ENCODE measurements around the gene NEK1. TPM values are rescaled to one million over a fixed set of nuclear protein-coding genes. Genes with fewer than 3 reads are reported as not detected.
"Not testable (repeated sequence)": the region's sequence is repeated elsewhere in the genome, so short reads cannot be mapped to it uniquely, and the experiment has no call there.

Gene NEK1
- total RNA-seq, 2 donors from 2014 or later: 8.0 to 24.0 TPM

DNA sequence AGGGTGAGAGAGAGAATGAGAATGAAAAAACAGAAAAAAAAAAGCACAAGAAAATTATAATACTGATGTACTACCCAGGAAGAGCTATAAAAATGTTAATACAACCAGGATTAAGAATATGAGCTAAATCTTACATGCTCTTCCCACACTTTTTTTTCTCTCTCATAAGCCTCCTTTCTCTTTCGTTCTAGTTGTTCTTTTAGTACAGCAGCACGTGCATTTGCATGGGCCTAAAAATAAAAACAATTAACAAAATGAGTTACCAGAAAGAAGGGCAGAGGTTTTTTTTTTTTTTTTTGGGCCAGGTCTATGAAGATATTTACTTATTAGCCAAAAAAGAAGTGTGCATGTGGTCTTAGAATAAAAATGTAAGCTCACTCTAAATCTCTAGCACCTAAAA is 105.5 kb downstream of the NEK1 start:
- ATAC-seq (ENCODE audit: insufficient number of reproducible peaks, low FRiP score, low read depth) (no peak), DNase-seq (ENCODE audit: low spot score) (no peak)
- H3K27me3 ChIP-seq (replicated peaks; ENCODE audit: insufficient read depth): no peaks in the 10 kb centered on the region
- H3K9me3 ChIP-seq: no peaks in the 10 kb centered on the region
- peaks cover 7% of the 10 kb centered on the region for H3K36me3 ChIP-seq
- no peak overlapping the region for H3K4me3 ChIP-seq
- no peak overlapping the region for H3K27ac ChIP-seq
- no peaks in the 10 kb centered on the region for H3K4me1 ChIP-seq (ENCODE audit: control insufficient read depth in 1 of 2, low read depth in 2 of 2)
- TF ChIP-seq, protein P1, sequence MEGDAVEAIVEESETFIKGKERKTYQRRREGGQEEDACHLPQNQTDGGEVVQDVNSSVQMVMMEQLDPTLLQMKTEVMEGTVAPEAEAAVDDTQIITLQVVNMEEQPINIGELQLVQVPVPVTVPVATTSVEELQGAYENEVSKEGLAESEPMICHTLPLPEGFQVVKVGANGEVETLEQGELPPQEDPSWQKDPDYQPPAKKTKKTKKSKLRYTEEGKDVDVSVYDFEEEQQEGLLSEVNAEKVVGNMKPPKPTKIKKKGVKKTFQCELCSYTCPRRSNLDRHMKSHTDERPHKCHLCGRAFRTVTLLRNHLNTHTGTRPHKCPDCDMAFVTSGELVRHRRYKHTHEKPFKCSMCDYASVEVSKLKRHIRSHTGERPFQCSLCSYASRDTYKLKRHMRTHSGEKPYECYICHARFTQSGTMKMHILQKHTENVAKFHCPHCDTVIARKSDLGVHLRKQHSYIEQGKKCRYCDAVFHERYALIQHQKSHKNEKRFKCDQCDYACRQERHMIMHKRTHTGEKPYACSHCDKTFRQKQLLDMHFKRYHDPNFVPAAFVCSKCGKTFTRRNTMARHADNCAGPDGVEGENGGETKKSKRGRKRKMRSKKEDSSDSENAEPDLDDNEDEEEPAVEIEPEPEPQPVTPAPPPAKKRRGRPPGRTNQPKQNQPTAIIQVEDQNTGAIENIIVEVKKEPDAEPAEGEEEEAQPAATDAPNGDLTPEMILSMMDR (IDR thresholded peaks at IDR 0.05): no peak

DNA sequence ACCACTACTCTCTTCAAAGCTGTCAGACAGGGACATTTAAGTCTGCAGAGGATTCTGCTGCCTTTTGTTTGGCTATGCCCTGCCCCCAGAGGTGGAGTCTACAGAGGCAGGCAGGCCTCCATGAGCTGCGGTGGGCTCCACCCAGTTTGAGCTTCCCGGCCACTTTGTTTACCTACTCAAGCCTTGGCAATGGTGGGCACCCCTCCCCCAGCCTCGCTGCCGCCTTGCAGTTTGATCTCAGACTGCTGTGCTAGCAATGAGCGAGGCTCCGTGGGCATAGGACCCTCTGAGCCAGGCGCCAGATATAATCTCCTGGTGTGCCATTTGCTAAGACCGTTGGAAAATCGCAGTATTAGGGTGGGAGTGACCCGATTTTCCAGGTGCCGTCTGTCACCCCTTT is 112.5 kb downstream of the NEK1 start:
- H3K27me3 ChIP-seq (replicated peaks; ENCODE audit: insufficient read depth); H3K4me1 ChIP-seq (ENCODE audit: control insufficient read depth in 1 of 2, low read depth in 2 of 2); H3K27ac ChIP-seq; H3K36me3 ChIP-seq; ATAC-seq (ENCODE audit: insufficient number of reproducible peaks, low FRiP score, low read depth); H3K4me3 ChIP-seq; H3K9me3 ChIP-seq; DNase-seq (ENCODE audit: low spot score): not testable (repeated sequence)

DNA sequence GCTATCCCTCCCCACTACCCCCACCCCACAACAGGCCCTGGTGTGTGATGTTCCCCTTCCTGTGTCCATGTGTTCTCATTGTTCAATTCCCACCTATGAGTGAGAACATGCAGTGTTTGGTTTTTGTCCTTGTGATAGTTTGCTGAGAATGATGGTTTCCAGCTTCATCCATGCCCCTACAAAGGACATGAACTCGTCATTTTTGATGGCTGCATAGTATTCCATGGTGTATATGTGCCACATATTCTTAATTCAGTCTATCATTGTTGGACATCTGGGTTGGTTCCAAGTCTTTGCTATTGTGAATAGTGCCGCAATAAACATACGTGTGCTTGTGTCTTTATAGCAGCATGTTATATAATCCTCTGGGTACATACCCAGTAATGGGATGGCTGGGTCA is 118.1 kb downstream of the NEK1 start:
- DNase-seq (ENCODE audit: low spot score); ATAC-seq (ENCODE audit: insufficient number of reproducible peaks, low FRiP score, low read depth); H3K27me3 ChIP-seq (replicated peaks; ENCODE audit: insufficient read depth); H3K36me3 ChIP-seq; H3K27ac ChIP-seq; H3K4me3 ChIP-seq; H3K9me3 ChIP-seq; H3K4me1 ChIP-seq (ENCODE audit: control insufficient read depth in 1 of 2, low read depth in 2 of 2): not testable (repeated sequence)

DNA sequence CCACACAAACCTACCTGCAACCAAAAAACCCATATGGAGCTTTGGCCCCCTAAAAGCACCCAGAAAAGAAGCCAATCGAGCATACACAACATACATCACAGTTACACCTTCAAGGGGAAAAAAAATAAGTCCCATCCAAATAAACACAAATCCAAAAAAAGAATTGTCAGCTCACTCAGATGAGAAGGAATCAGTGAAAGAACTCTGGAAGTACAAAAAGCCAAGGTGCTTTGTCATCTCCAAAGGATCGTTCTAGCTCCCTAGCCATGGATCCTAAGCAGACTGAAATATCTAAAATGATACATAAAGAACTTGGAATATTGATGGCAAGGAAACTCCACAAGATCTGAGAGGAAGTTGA is 119.2 kb downstream of the NEK1 start:
- H3K27ac ChIP-seq: no peak overlapping the region
- H3K4me1 ChIP-seq (ENCODE audit: control insufficient read depth in 1 of 2, low read depth in 2 of 2): no peaks in the 10 kb centered on the region
- ATAC-seq (ENCODE audit: insufficient number of reproducible peaks, low FRiP score, low read depth) (no peak), DNase-seq (ENCODE audit: low spot score) (no peak)
- no peak overlapping the region for H3K4me3 ChIP-seq
- H3K36me3 ChIP-seq: no peaks in the 10 kb centered on the region
- H3K9me3 ChIP-seq: no peaks in the 10 kb centered on the region
- TF ChIP-seq, protein P1 (IDR thresholded peaks at IDR 0.05): no peak
- no peaks in the 10 kb centered on the region for H3K27me3 ChIP-seq (replicated peaks; ENCODE audit: insufficient read depth)

DNA sequence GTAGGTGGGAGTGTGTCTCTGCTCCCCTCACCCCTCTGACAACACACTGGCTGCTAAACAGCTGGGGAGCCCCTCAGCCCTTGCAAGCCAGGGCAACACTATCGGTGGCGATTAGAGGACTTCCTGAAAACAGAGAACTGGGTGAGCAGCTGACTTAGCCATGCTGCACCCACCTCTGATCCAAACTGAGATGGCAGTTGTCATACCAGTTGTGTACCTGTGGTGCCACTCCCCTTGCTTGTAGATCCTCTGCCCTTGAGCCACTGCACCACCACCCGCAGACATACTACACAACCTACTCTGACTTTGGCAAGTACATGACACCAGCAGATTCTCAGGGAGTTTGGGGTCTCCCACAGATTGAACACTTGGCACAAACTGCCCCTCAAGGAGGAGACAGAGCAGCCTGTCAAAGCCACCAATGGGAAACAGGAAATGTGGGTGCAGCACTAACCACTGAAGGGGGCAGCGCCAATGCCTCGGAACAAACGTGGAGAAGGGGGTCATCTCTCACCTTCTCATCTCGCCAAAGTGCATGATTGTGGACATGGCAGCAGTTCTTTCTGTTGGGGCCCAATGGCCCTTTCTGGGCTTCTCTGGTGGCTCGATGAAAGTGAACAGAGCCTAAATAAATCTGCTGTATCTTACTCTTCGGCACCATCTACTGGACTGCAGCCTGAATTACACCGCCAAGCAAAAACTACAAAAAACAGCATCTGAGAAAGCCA is 119.8 kb downstream of the NEK1 start:
- no peak overlapping the region for H3K4me3 ChIP-seq
- TF ChIP-seq, protein P1 (IDR thresholded peaks at IDR 0.05): peak; percentile 48
- no peaks in the 10 kb centered on the region for H3K9me3 ChIP-seq
- DNase-seq (ENCODE audit: low spot score) (no peak), ATAC-seq (ENCODE audit: insufficient number of reproducible peaks, low FRiP score, low read depth) (no peak)
- H3K4me1 ChIP-seq (ENCODE audit: control insufficient read depth in 1 of 2, low read depth in 2 of 2): no peaks in the 10 kb centered on the region
- no peaks in the 10 kb centered on the region for H3K27me3 ChIP-seq (replicated peaks; ENCODE audit: insufficient read depth)
- no peak overlapping the region for H3K27ac ChIP-seq
- H3K36me3 ChIP-seq: no peaks in the 10 kb centered on the region

DNA sequence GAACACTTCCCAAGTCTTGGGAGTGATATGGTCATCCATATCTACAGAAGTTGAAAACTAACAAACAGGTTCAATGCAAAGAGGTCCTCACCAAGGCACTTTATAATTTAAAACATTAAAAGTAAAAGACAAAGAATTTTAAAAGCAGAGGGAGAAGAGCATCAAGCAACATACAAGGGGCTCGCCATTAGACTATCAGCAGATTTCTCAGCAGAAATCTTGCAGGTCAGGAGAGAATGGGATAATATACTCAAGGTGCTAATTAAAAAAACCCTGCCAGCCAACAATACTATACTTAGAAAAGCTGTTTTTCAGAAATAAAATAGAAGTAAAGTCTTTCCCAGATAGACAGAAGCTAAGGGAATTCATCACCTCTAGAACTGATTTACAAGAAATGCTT is 121.2 kb downstream of the NEK1 start:
- H3K9me3 ChIP-seq: no peaks in the 10 kb centered on the region
- no peak for ATAC-seq (ENCODE audit: insufficient number of reproducible peaks, low FRiP score, low read depth)
- H3K4me1 ChIP-seq (ENCODE audit: control insufficient read depth in 1 of 2, low read depth in 2 of 2): no peaks in the 10 kb centered on the region
- no peaks in the 10 kb centered on the region for H3K27me3 ChIP-seq (replicated peaks; ENCODE audit: insufficient read depth)
- H3K4me3 ChIP-seq: no peak overlapping the region
- no peaks in the 10 kb centered on the region for H3K36me3 ChIP-seq
- TF ChIP-seq, protein P1 (IDR thresholded peaks at IDR 0.05): no peak
- no peak overlapping the region for H3K27ac ChIP-seq
- DNase-seq (ENCODE audit: low spot score): no peak
